Neuronal stem cell (in vitro differentiated cells): ENCODE results near the gene GRIK3.

Experiments used
- DNase-seq: peaks from one replicate; pipeline ENCODE4 v3.0.0-alpha.2; 2013; ENCODE audit warnings: low spot score
- H2AFZ ChIP-seq: one replicate; pipeline ENCODE4 v1.6.1; 2013; ENCODE audit warnings: mild to moderate bottlenecking, low read length, inconsistent platforms
- H2AK5ac ChIP-seq: 2 replicates; pipeline ENCODE4 v1.6.1; 2013; ENCODE audit warnings: low read depth, mild to moderate bottlenecking, inconsistent platforms, low read length, moderate library complexity, mixed read lengths
- H2BK120ac ChIP-seq: 2 replicates; pipeline ENCODE4 v1.6.1; 2013; ENCODE audit warnings: low read depth, mild to moderate bottlenecking, inconsistent platforms, low read length, moderate library complexity, mixed read lengths
- H2BK12ac ChIP-seq: one replicate; pipeline ENCODE4 v1.6.1; 2013; ENCODE audit warnings: low read length, inconsistent platforms
- H2BK15ac ChIP-seq: 2 replicates; pipeline ENCODE4 v1.6.1; 2013; ENCODE audit warnings: mild to moderate bottlenecking, low read length, inconsistent platforms, mixed read lengths
- H2BK5ac ChIP-seq: one replicate; pipeline ENCODE4 v1.6.1; 2013; ENCODE audit warnings: inconsistent platforms, mild to moderate bottlenecking, low read length, moderate library complexity
- H3K14ac ChIP-seq: one replicate; pipeline ENCODE4 v1.6.1; 2013; ENCODE audit warnings: low read length, inconsistent platforms
- H3K18ac ChIP-seq: 2 replicates; pipeline ENCODE4 v1.6.1; 2013; ENCODE audit warnings: low read length, inconsistent platforms
- H3K23ac ChIP-seq: 2 replicates; pipeline ENCODE4 v1.6.1; 2013; ENCODE audit warnings: low read depth, mild to moderate bottlenecking, mixed read lengths, low read length, inconsistent platforms; ENCODE audit not compliant: poor library complexity
- H3K27ac ChIP-seq: replicated peaks from 3 replicates; pipeline ENCODE4 v1.5.1; 2013; ENCODE audit warnings: low read length, inconsistent platforms
- H3K27me3 ChIP-seq, 3 experiments: 2 replicates each; pipeline ENCODE4 v1.6.1; 2013; ENCODE audit warnings: low read length in 3 of 3, mild to moderate bottlenecking in 2 of 3, inconsistent platforms in 1 of 3, low read depth in 1 of 3, mixed read lengths in 1 of 3, moderate library complexity in 1 of 3; ENCODE audit not compliant: control insufficient read depth in 3 of 3, insufficient read depth in 3 of 3
- H3K36me3 ChIP-seq, 2 donors: replicated peaks in 1 of 2; 2 replicates each; pipeline ENCODE4 v1.6.1; 2013; ENCODE audit warnings: low read length in 2 of 2; ENCODE audit not compliant: control insufficient read depth in 2 of 2, insufficient read depth in 2 of 2
- H3K4ac ChIP-seq: 2 replicates; pipeline ENCODE4 v1.6.1; 2013; ENCODE audit warnings: inconsistent platforms, mild to moderate bottlenecking, low read length, moderate library complexity
- H3K4me1 ChIP-seq, 2 donors: 1 replicate in 1 of 2; 2 replicates in 1 of 2; pipeline ENCODE4 v1.6.1; 2013; ENCODE audit warnings: low read length in 2 of 2, low read depth in 1 of 2; ENCODE audit not compliant: control insufficient read depth in 2 of 2, insufficient read depth in 1 of 2
- H3K4me2 ChIP-seq: one replicate; pipeline ENCODE4 v1.6.1; 2013; ENCODE audit warnings: mild to moderate bottlenecking, low read length, inconsistent platforms; ENCODE audit not compliant: insufficient read depth, poor library complexity, severe bottlenecking
- H3K4me3 ChIP-seq, 2 donors: 2 replicates each; pipeline ENCODE4 v1.5.1; 2013; ENCODE audit warnings: low read length in 2 of 2, mild to moderate bottlenecking in 2 of 2, inconsistent platforms in 1 of 2, moderate library complexity in 1 of 2
- H3K79me1 ChIP-seq: one replicate; pipeline ENCODE4 v1.6.1; 2013; ENCODE audit warnings: low read depth, mild to moderate bottlenecking, inconsistent platforms, low read length, moderate library complexity
- H3K9ac ChIP-seq: one replicate; pipeline ENCODE4 v1.6.1; 2013; ENCODE audit warnings: mild to moderate bottlenecking, low read depth, low read length, inconsistent platforms; ENCODE audit not compliant: poor library complexity
- H3K9me3 ChIP-seq, 2 donors: replicated peaks in 1 of 2; 2 replicates each; pipeline versions ENCODE3 to v1.6.1; 2013; ENCODE audit warnings: low read length in 2 of 2, mild to moderate bottlenecking in 2 of 2, inconsistent platforms in 1 of 2, low read depth in 1 of 2, mixed read lengths in 1 of 2, moderate library complexity in 1 of 2; ENCODE audit not compliant: control insufficient read depth in 2 of 2, insufficient read depth in 1 of 2
- H4K8ac ChIP-seq: one replicate; pipeline ENCODE4 v1.6.1; 2013; ENCODE audit warnings: low read depth, mild to moderate bottlenecking, inconsistent platforms, low read length, moderate library complexity
- H4K91ac ChIP-seq: one replicate; pipeline ENCODE4 v1.6.1; 2013; ENCODE audit warnings: low read length, low read depth, mild to moderate bottlenecking, inconsistent platforms; ENCODE audit not compliant: poor library complexity
- WGBS, 2 donors: extraction: QIAGEN DNeasy Blood & Tissue Kit; methylation state at CpG; one replicate each; pipeline ENCODE4 v1.1.7; 2013; ENCODE audit warnings: missing lambda C conversion rate in 2 of 2, mixed read lengths in 1 of 2; ENCODE audit not compliant: insufficient read length in 2 of 2, insufficient replicate concordance in 1 of 2; ENCODE audit errors: extremely low coverage in 2 of 2; 5-methylcytosine and 5-hydroxymethylcytosine counted together

The GRIK3 gene

DNA sequence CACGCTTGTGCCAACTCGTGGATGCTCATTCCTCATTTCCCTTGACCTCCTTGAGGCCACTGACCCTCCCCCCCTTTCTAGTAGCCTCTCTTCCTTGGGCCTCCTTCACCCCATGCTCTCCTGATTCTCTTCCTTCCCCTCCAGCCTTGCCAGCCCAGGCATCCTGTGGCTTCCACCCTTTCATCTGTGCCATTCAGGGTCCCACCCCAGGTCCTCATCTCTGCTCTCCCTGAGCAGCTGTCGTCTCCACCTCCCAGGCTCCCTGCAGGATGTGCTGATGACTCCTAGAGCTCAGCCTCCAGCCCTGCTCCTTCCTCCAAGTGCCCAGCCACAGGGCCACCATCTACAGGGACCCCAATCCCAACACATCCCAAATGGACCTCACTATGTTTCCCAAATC lies 197.4 kb downstream of the GRIK3 start:
- H3K79me1 ChIP-seq = no peaks in the 10 kb centered on the region
- peaks cover 0 to 9% (median 0%) of the 10 kb centered on the region in 3 experiments for H3K27me3 ChIP-seq
- H2AK5ac ChIP-seq = peak overlapping the region; percentile 20
- no peak overlapping the region for H2BK12ac ChIP-seq
- no peak overlapping the region for H2BK15ac ChIP-seq
- no peak overlapping the region for H3K14ac ChIP-seq
- no peak overlapping the region for H4K8ac ChIP-seq
- no peak overlapping the region for H3K4me3 ChIP-seq
- no peak for DNase-seq
- H3K23ac ChIP-seq = no peak overlapping the region
- H3K9ac ChIP-seq = no peak overlapping the region
- H3K4me2 ChIP-seq = no peak overlapping the region
- H2BK5ac ChIP-seq = no peak overlapping the region
- WGBS, 2 donors = no CpG with 5 or more reads among the region's 3 CpGs
- no peaks in the 10 kb centered on the region for H3K36me3 ChIP-seq
- H2BK120ac ChIP-seq = no peak overlapping the region
- no peak overlapping the region for H3K4ac ChIP-seq
- no peak overlapping the region for H2AFZ ChIP-seq
- no peak overlapping the region for H3K27ac ChIP-seq
- H3K4me1 ChIP-seq = peaks cover 0 to 5% of the 10 kb centered on the region in 2 donors
- H3K18ac ChIP-seq = peak overlapping the region; percentile 31
- H4K91ac ChIP-seq = no peak overlapping the region
- H3K9me3 ChIP-seq = no peaks in the 10 kb centered on the region

DNA sequence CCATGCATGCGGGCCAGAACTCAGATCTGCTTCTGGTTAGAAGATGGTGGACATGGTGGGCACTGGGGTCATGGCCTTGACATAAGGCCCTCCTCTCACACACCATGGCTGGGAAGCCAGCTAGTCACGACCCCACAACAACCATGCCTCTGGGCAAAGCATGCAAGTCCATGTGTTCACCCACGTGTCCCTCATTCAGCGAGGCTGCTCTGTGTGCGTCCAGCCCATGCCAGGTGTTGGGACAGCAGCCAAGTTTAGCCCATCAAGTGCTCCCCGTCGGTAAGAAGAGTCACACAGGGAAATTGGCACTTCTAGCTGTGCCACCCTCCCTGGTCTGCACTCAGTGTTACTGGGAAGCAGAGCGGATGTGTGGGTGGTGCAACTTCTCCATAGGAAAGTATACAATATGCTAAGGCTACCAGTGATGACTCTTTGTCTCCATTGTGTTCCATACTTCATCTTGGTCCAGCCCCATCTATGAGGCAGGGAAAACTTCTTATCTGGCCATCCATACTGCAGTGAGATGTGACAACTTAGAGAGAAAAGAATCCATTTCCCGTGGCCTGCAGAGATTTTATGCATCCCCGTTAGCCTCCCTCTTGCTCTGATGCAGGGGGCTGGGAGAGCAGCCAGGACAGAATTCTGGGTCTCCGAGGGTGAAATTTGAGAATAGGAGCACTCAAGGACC lies 198.0 kb downstream of the GRIK3 start:
- Histone ChIP-seq H3K14ac (no peak overlapping the region), H3K4ac (no peak overlapping the region), H3K36me3 (no peaks in the 10 kb centered on the region), H3K27me3 (peaks cover 0 to 11% (median 0%) of the 10 kb centered on the region in 3 experiments), H3K27ac (no peak overlapping the region), H3K4me1 (peaks cover 0 to 5% of the 10 kb centered on the region in 2 donors), H2BK5ac (no peak overlapping the region), H3K4me2 (no peak overlapping the region), H3K9ac (peak overlapping the region; percentile 36), H3K9me3 (no peaks in the 10 kb centered on the region), H2AFZ (no peak overlapping the region), H2BK12ac (no peak overlapping the region), H3K79me1 (no peaks in the 10 kb centered on the region), H4K8ac (no peak overlapping the region), H3K23ac (no peak overlapping the region), H3K18ac (no peak overlapping the region), H2BK15ac (no peak overlapping the region), H4K91ac (no peak overlapping the region), H2AK5ac (peak overlapping the region; percentile 47), H3K4me3 (no peak overlapping the region), H2BK120ac (no peak overlapping the region)
- no peak for DNase-seq
- no CpG with 5 or more reads among the region's 11 CpGs for WGBS, 2 donors

DNA sequence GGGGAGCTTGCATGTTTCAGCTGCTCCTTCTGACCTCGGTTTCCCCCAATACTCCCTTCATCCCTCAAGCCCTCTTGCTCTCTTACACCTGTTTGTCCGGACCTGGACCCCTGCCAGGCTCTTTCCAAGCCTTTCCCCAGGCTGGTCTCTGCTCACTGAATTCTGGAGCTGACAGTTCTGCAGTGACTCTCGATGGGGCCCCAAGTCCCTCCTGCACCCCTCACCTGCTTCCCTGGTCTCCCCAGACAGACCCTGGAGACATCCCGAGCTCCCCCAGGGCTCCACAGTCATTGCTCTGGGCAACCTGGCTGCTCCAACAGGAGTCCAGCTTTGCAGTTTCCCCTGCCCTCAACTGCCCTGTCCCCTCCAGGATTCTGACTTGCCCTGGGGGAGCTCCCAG lies 198.6 kb downstream of the GRIK3 start:
- no peak overlapping the region for H2BK15ac ChIP-seq
- no peak overlapping the region for H2AFZ ChIP-seq
- H3K23ac ChIP-seq = no peak overlapping the region
- no peak overlapping the region for H3K4ac ChIP-seq
- H3K9me3 ChIP-seq = no peaks in the 10 kb centered on the region
- H2BK120ac ChIP-seq = no peak overlapping the region
- DNase-seq = no peak
- no peak overlapping the region for H4K8ac ChIP-seq
- no CpG with 5 or more reads among the region's 4 CpGs for WGBS, 2 donors
- H3K4me1 ChIP-seq = peaks cover 0 to 5% of the 10 kb centered on the region in 2 donors
- no peak overlapping the region for H2BK12ac ChIP-seq
- H2BK5ac ChIP-seq = no peak overlapping the region
- no peaks in the 10 kb centered on the region for H3K79me1 ChIP-seq
- H4K91ac ChIP-seq = no peak overlapping the region
- H3K27me3 ChIP-seq = peaks cover 0 to 16% (median 0%) of the 10 kb centered on the region in 3 experiments
- no peak overlapping the region for H3K27ac ChIP-seq
- H3K14ac ChIP-seq = peak overlapping the region; percentile 33
- H3K18ac ChIP-seq = no peak overlapping the region
- no peak overlapping the region for H3K4me3 ChIP-seq
- H2AK5ac ChIP-seq = peak overlapping the region; percentile 47
- no peak overlapping the region for H3K4me2 ChIP-seq
- H3K36me3 ChIP-seq = no peaks in the 10 kb centered on the region
- H3K9ac ChIP-seq = no peak overlapping the region

DNA sequence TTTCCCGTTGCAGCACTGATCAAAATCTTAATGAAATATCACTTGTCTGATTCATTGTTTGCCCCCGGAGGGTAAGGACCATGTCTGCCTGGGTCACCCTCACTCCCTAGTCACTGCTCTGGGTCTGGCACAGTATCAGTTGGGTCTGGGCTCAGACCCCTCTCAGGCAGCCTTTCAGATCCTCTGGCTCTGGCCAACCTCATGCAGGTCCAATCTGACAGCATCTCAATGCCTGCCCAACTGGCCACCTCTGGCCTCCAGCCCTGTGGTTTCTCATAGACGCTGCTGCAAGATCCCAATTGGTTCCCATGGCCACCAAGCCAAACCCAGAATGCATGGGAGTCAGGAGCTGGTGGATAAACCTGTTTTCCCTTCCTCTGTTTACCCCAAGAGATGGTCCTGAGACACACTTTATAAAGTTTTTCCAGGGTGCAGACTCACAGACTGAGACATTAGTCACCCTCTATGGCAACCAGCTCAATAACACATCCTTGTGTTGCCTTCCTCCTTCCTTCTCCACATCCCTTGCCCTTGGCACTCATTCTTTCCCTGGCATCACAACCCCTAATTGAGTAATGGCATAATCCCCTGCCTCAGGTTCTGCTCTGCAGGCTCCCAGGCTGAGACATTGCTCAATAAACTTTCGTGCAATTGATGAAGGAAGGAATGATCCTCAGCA lies 199.2 kb downstream of the GRIK3 start:
- no peak overlapping the region for H3K9ac ChIP-seq
- no peak overlapping the region for H4K8ac ChIP-seq
- no CpG with 5 or more reads among the region's 4 CpGs for WGBS, 2 donors
- H2BK12ac ChIP-seq = no peak overlapping the region
- no peak overlapping the region for H3K4me2 ChIP-seq
- H2AFZ ChIP-seq = no peak overlapping the region
- no peak overlapping the region for H2AK5ac ChIP-seq
- no peak overlapping the region for H3K27ac ChIP-seq
- no peak overlapping the region for H2BK15ac ChIP-seq
- no peak overlapping the region for H2BK5ac ChIP-seq
- H3K36me3 ChIP-seq = no peaks in the 10 kb centered on the region
- H3K14ac ChIP-seq = no peak overlapping the region
- H3K4me3 ChIP-seq = no peak overlapping the region
- H3K4me1 ChIP-seq = peaks cover 0 to 5% of the 10 kb centered on the region in 2 donors
- peaks cover 0 to 16% (median 0%) of the 10 kb centered on the region in 3 experiments for H3K27me3 ChIP-seq
- H3K79me1 ChIP-seq = no peaks in the 10 kb centered on the region
- peak overlapping the region; percentile 4 for H3K23ac ChIP-seq
- no peak overlapping the region for H2BK120ac ChIP-seq
- no peak overlapping the region for H3K4ac ChIP-seq
- H4K91ac ChIP-seq = no peak overlapping the region
- no peak for DNase-seq
- no peaks in the 10 kb centered on the region for H3K9me3 ChIP-seq
- H3K18ac ChIP-seq = no peak overlapping the region
